Measurements from ENCODE around the gene TRPM2. TPM values are rescaled to one million over a fixed set of nuclear protein-coding genes. Genes with fewer than 3 reads are reported as not detected.

Gene TRPM2
- total and polyA plus RNA-seq, 2 of the 13 experiments (the other 11 are each of a cell fraction or from before 2014, with no cell fraction given) = 0.07 to 0.20 TPM

GRCh38 chr21:44448651-44449131 is 95.3 kb downstream of the TRPM2 start (continued):
- no peak for TF ChIP-seq HMGXB3 (CRISPR knock-in tag; IDR thresholded peaks at IDR 0.05; ENCODE audit: borderline replicate concordance)
- no peak for TF ChIP-seq HOXA7 (CRISPR knock-in tag; IDR thresholded peaks at IDR 0.05)
- no peak for TF ChIP-seq ZNF550 (CRISPR knock-in tag; IDR thresholded peaks at IDR 0.05; ENCODE audit: borderline replicate concordance)
- peak; percentile 67; the same call in 1 of the 2 replicates for TF ChIP-seq MTA1 (CRISPR knock-in tag; IDR thresholded peaks at IDR 0.05; ENCODE audit: borderline replicate concordance)
- no peak for TF ChIP-seq AGO1 (IDR thresholded peaks at IDR 0.05; ENCODE audit: low read depth, low read length, poor library complexity, severe bottlenecking)
- TF ChIP-seq SNAI1 (CRISPR knock-in tag; IDR thresholded peaks at IDR 0.05; ENCODE audit: borderline replicate concordance) = no peak
- TF ChIP-seq ATF5 (CRISPR knock-in tag; IDR thresholded peaks at IDR 0.05; ENCODE audit: low read depth) = no peak
- no peak for TF ChIP-seq NCOR1 (IDR thresholded peaks at IDR 0.05; ENCODE audit: borderline replicate concordance, low read length)
- TF ChIP-seq ZNF260 (CRISPR knock-in tag; IDR thresholded peaks at IDR 0.05; ENCODE audit: borderline replicate concordance, low read depth) = no peak
- TF ChIP-seq ZNF879 (CRISPR knock-in tag; IDR thresholded peaks at IDR 0.05) = no peak
- peak; percentile 19; the same call in 1 of the 2 replicates for TF ChIP-seq HOXA3 (CRISPR knock-in tag; IDR thresholded peaks at IDR 0.05)
- no peak for TF ChIP-seq BORCS8-MEF2B (CRISPR knock-in tag; IDR thresholded peaks at IDR 0.05)
- TF ChIP-seq ZFY (CRISPR knock-in tag; IDR thresholded peaks at IDR 0.05) = peak; percentile 18; the same call in 1 of the 2 replicates
- no peak for TF ChIP-seq ZNF17 (CRISPR knock-in tag; IDR thresholded peaks at IDR 0.05)
- 0 out of 2 replicates have a peak, but pooled peaks have one; percentile 42 for TF ChIP-seq PHF21A (CRISPR knock-in tag; IDR thresholded peaks at IDR 0.05)
- TF ChIP-seq ARNT2 (CRISPR knock-in tag; IDR thresholded peaks at IDR 0.05; ENCODE audit: low read depth) = no peak
- TF ChIP-seq PATZ1 (CRISPR knock-in tag; IDR thresholded peaks at IDR 0.05) = no peak
- TF ChIP-seq ZNF772 (CRISPR knock-in tag; IDR thresholded peaks at IDR 0.05) = no peak
- no peak for TF ChIP-seq ZNF563 (CRISPR knock-in tag; IDR thresholded peaks at IDR 0.05)
- TF ChIP-seq TBP (CRISPR knock-in tag; IDR thresholded peaks at IDR 0.05) = no peak
- no peak for TF ChIP-seq ZBTB37 (CRISPR knock-in tag; IDR thresholded peaks at IDR 0.05)
- TF ChIP-seq TOPORS (CRISPR knock-in tag; IDR thresholded peaks at IDR 0.05) = no peak
- no peak for TF ChIP-seq MLLT10 (CRISPR knock-in tag; IDR thresholded peaks at IDR 0.05)

Data from HepG2 (cell line).